GM12892 (cell line): ENCODE data around the gene OR2J2.
"Not testable (repeated sequence)": the region's sequence is repeated elsewhere in the genome, so short reads cannot be mapped to it uniquely, and the experiment has no call there.

Experiments
- DNase-seq: peaks from one replicate; pipeline ENCODE4 v3.0.0; 2011; ENCODE audit not compliant: insufficient read length
- FAIRE-seq: peaks from 2 replicates; lab custom pipeline; 2011; peaks lifted over from hg19 to GRCh38; lab: Jason Lieb, UNC
- POLR2A ChIP-seq: IDR thresholded peaks from 2 replicates; pipeline ENCODE4 v1.6.1; 2011; ENCODE audit warnings: low read depth, low read length, control low read depth
- POLR2AphosphoS5 ChIP-seq: IDR thresholded peaks from 2 replicates; pipeline ENCODE4 v1.6.1; 2011; ENCODE audit warnings: low read depth, low read length, control low read depth
- TAF1 ChIP-seq: IDR thresholded peaks from 2 replicates; pipeline ENCODE4 v1.6.1; 2011; ENCODE audit warnings: low read depth, mild to moderate bottlenecking, control low read depth, low read length, borderline replicate concordance

Gene OR2J2

DNA sequence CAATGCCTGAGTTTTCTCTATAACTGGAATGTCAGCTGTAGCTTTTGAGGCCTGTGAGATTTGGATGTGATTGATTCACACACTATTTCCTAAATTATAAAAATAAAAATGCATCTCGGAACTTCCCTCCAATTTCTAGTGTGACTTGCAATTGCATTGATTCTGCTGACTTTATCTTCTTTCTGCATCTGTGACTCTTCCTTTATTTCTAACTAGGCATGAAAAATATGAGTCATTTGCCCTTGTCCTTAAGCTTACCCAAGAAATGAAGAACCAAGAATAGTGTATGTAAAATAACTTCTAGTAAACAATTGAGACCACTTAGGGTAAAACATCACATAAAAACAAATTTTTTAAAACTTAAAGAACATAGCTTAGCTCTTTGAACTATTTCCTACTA, 12.9 kb downstream of the OR2J2 start:
- FAIRE-seq: no peak
- no peak for DNase-seq
- TF ChIP-seq TAF1 (no peak), POLR2A (no peak), POLR2AphosphoS5 (no peak)

DNA sequence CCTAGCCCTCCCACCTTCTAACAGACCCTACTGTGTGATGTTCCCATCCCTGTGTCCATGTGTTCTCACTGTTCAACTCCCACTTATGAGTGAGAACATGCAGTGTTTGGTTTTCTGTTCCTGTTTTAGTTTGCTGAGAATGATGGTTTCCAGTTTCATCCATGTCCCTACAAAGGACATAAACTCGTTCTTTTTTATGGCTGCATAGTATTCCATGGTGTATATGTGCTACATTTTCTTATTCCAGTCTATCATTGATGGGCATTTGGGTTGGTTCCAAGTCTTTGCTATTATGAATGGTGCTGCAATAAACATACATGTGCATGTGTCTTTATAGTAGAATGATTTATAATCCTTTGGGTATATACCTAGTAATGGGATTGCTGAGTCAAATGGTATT, 18.0 kb downstream of the OR2J2 start:
- not testable (repeated sequence) for FAIRE-seq, DNase-seq

DNA sequence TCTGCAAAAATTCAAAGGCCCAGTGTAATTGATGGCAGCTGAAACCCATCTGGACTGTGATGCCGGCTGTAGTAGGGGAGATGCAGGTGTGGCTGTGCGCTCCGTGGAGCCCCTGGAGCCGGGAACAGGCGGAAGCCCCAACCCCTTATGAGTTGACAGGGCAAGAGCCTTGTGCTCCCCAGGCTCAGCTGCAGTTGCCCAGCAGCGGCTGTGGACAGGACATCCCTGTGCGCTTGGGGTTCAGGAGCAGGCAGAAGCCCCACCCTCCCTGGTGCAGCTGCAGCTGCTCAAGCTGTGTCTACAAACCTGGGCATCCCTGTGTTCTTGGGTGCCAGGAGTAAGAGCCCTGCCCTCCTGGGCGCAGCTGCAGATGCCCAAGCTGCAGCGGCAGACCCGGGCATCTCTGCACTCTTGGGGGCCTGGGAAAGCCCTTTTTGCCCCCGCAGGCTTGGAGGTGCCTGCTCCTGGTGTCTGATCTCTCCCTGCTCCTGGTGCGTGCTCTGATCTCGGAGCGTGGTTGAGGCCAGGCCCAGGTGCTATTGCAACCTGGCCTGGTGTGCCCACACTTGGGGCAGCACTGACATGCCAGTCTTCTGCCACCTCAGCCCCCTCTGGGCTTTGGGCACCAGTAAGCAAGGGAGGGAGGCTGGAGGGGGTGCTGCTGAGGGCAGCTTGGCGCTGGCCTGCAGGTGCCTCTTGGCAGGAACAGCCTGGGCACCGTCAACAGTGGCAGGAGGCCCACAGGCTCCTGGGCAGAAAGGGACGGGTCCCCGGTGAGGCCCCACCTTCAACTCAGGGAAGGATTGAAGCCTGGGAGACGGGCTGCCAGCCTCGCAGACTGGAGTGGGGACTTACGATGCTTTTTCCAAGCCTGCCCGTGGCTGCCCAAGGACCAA, 30.3 kb downstream of the OR2J2 start:
- DNase-seq (no peak), FAIRE-seq (no peak)
- TF ChIP-seq POLR2A: no peak
- no peak for TF ChIP-seq TAF1
- no peak for TF ChIP-seq POLR2AphosphoS5

DNA sequence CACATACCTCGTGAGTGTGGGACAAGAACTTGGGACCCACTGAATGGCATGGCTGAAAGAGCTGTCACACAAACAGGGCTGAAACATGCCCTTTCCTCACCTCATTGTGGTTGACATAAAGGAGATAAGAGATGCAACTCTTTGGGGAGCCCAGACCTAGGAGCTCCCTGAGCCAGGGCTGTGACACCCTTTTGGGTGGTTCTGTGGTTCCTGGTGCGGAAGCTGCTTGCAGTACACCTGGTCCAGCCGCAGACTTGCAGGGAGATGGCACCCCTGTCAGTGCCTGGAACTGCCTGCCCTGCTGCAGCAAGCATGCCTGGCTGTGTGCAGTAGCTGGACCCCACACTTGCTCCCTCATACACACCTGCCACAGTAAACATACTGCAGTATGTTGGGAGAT, 31.3 kb downstream of the OR2J2 start:
- DNase-seq: no peak
- TF ChIP-seq POLR2AphosphoS5: no peak
- no peak for TF ChIP-seq TAF1
- no peak for TF ChIP-seq POLR2A
- no peak for FAIRE-seq

DNA sequence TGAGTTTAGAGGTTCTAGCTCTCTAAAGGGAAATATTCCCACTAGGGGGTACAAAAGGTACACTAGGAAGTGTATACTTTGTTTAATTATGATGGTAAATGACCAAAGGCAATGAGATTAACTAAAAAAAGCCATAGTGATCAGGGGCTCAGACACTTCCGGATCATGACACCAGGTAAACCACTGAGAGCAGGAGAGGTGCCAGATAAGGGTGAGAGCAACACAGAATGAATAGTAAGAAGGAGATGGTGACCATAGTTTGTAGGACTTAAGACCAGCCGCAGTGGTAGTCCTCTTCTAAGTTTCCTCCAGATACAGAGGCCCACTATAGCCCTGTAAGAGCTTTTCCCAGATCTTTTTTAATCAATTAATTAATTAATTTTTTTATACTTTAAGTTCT, 40.8 kb downstream of the OR2J2 start:
- DNase-seq (no peak), FAIRE-seq (no peak)
- TF ChIP-seq POLR2A (no peak), POLR2AphosphoS5 (no peak), TAF1 (no peak)

DNA sequence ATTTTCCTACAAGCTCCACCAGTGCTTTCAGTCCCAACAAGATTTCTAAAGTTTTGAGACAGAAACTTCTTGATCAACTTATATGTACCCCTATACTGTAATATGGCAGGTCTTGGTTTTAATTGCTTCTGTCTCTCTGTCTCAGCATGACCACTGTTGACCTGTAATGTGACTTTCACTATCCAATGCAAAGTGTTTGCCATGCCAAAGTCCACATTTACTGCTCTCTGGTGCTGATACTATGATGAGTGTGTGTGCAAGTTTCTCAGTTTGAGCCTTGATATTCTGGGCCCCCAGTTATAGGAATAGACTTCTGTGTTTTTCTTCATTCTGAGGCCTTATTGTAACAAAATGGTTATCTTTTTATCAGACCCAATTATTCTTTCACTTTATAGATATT, 45.8 kb downstream of the OR2J2 start:
- DNase-seq (no peak), FAIRE-seq (no peak)
- TF ChIP-seq POLR2AphosphoS5: no peak
- TF ChIP-seq POLR2A: no peak
- no peak for TF ChIP-seq TAF1

DNA sequence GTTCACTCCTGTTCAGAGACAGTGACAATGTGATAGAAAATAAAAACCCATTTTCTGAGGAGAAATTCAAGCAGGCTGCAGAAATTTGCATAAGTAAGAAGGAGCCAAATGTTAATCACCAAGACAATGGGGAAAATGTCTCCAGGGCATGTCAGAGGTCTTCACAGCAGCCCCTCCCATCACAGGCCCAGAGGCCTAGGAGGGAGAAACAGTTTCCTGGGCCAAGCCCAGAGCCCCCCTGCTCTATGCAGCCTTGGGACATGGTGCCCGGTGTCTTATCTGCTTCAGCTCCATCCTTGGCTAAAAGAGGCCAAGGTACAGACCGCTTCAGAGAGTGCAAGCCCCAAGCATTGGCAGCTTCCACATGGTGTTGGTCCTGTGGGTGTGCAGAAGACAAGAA, 46.5 kb downstream of the OR2J2 start:
- FAIRE-seq: not testable (repeated sequence)

DNA sequence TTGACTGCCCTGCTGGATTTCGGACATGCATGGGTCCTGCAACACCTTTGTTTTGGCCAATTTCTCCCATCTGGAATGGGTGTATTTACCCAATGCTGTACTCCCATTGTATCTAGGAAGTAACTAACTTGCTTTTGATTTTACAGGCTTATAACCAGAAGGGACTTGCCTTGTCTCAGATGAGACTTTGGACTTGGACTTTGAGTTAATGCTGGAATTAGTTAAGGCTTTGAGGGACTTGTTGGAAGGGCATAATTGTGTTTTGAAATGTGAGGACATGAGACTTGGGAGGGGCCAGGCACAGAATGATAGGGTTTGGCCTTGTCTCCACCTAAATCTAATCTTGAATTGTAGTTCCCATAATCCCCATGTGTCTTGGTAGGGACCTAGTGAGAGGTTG, 47.3 kb downstream of the OR2J2 start:
- not testable (repeated sequence) for FAIRE-seq, DNase-seq

More for the DNA sequence above, 46.5 kb downstream of the OR2J2 start:
- not testable (repeated sequence) for DNase-seq
